Choroid plexus epithelial cell (primary cell): ENCODE results near the gene GCNT1.

Source experiments
- DNase-seq: peaks from one replicate; pipeline ENCODE4 v3.0.0-alpha.2; 2010; ENCODE audit warnings: low read depth
- H3K4me3 ChIP-seq: 2 replicates; pipeline ENCODE4 v1.5.1; 2011; ENCODE audit warnings: low read depth, mild to moderate bottlenecking, control low read depth, low read length, moderate library complexity
- CTCF ChIP-seq: conservative IDR thresholded peaks from 2 replicates; pipeline ENCODE4 v1.5.1; 2011; ENCODE audit warnings: low read depth, mild to moderate bottlenecking, control low read depth, inconsistent platforms, low read length, moderate library complexity

GCNT1 gene

GRCh38 chr9:76456202-76456926 lies 2.6 kb upstream of the GCNT1 start:
- DNase-seq: peak; percentile 64
- H3K4me3 ChIP-seq: no peak overlapping the region
- no peak for TF ChIP-seq CTCF

GRCh38 chr9:76459694-76460635 lies 983 bp downstream of the GCNT1 start:
- H3K4me3 ChIP-seq: peak overlapping the region; percentile 93
- DNase-seq: peak; percentile 75
- TF ChIP-seq CTCF: peak; percentile 65

- no peak for TF ChIP-seq CTCF
- no peak for DNase-seq
- H3K4me3 ChIP-seq: no peak overlapping the region
These were observed 3.1 kb downstream of the GCNT1 start for GRCh38 chr9:76462126-76462525.

- no peak overlapping the region for H3K4me3 ChIP-seq
- TF ChIP-seq CTCF: no peak
- DNase-seq: no peak
These were observed 4.2 kb downstream of the GCNT1 start for GRCh38 chr9:76463211-76463610.

GRCh38 chr9:76464706-76465105 lies 5.7 kb downstream of the GCNT1 start:
- peak; percentile 50 for DNase-seq
- no peak overlapping the region for H3K4me3 ChIP-seq
- no peak for TF ChIP-seq CTCF

- H3K4me3 ChIP-seq: no peak overlapping the region
- no peak for TF ChIP-seq CTCF
- DNase-seq: no peak
These were observed 6.7 kb downstream of the GCNT1 start for GRCh38 chr9:76465442-76466298.
